Gastroesophageal sphincter (tissue), 3 donors: Measurements from ENCODE around the gene EXOSC7.

Source experiments
- POLR2A ChIP-seq, 2 donors: fragments of 450-650 bp; IDR thresholded peaks; one replicate each; pipeline ENCODE4 v1.6.1; 2017; ENCODE audit warnings: antibody characterized with exemption in 2 of 2, mild to moderate bottlenecking in 2 of 2, moderate library complexity in 1 of 2
- POLR2AphosphoS5 ChIP-seq: sonication (generic); formaldehyde crosslinking; IDR thresholded peaks from one replicate; pipeline ENCODE4 v1.6.1; 2017; ENCODE audit warnings: antibody characterized with exemption
- TF ChIP-seq, protein P1 (sequence below), 4 experiments: fragments of 200-600 bp in 2 of 4; fragments of 450-650 bp in 2 of 4; sonication (generic) in 1 of 4; IDR thresholded peaks; one replicate each; pipeline ENCODE4 v1.5.1; 2017 to 2019; ENCODE audit warnings: antibody characterized with exemption in 4 of 4, mild to moderate bottlenecking in 2 of 4, moderate library complexity in 2 of 4

DNA sequence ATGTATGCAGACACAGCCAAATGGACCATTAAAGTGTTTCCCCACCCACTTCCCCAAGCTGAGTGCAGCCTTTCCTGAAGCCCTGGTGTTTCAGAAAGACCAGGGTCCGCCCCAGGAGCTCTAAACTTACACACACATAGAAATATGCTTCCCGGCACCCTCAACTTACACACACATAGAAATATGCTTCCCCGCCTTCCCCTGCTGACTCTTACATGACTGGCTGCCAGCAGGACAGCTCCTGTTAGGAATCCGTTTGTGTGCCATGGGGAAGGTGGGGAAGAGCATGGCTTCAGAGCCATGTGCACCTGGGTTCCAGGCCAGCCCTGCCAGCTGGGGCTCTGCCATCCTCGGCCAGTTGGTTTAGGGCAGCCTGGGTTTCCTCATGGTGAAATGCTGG lies 53.6 kb downstream of the EXOSC7 start:
- TF ChIP-seq POLR2A (IDR thresholded peaks at IDR 0.05) (no peak), POLR2AphosphoS5 (peak; percentile 57)
- TF ChIP-seq, protein P1, sequence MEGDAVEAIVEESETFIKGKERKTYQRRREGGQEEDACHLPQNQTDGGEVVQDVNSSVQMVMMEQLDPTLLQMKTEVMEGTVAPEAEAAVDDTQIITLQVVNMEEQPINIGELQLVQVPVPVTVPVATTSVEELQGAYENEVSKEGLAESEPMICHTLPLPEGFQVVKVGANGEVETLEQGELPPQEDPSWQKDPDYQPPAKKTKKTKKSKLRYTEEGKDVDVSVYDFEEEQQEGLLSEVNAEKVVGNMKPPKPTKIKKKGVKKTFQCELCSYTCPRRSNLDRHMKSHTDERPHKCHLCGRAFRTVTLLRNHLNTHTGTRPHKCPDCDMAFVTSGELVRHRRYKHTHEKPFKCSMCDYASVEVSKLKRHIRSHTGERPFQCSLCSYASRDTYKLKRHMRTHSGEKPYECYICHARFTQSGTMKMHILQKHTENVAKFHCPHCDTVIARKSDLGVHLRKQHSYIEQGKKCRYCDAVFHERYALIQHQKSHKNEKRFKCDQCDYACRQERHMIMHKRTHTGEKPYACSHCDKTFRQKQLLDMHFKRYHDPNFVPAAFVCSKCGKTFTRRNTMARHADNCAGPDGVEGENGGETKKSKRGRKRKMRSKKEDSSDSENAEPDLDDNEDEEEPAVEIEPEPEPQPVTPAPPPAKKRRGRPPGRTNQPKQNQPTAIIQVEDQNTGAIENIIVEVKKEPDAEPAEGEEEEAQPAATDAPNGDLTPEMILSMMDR (IDR thresholded peaks at IDR 0.05): no peak
